Pancreas (tissue), 10 donors: ENCODE results near the gene VPS26A. TPM values are rescaled to one million over a fixed set of nuclear protein-coding genes. Genes with fewer than 3 reads are reported as not detected.

Experiments used
- ATAC-seq, 4 donors: fragments of 200-7000 bp; cut with Tn5 transposase; one replicate each; pipeline versions ENCODE4 v1.8.0 to v1.9.1; 2020; ENCODE audit warnings: mild to moderate bottlenecking in 4 of 4, moderate library complexity in 4 of 4
- DNase-seq, 6 donors: peaks; one replicate each; pipeline ENCODE4 v3.0.0-alpha.2; 2020
- FAIRE-seq: peaks from 2 replicates; lab custom pipeline; 2012; peaks lifted over from hg19 to GRCh38; lab: Jason Lieb, UNC
- H3K27ac ChIP-seq, 4 donors: fragments of 200-600 bp; sonication (generic); 1 replicate in 3 of 4; 2 replicates in 1 of 4; pipeline versions ENCODE4 v1.5.0 to v1.8.0; 2020
- H3K27me3 ChIP-seq, 4 donors: fragments of 200-600 bp; one replicate each; pipeline ENCODE4 v1.8.0; 2021
- H3K36me3 ChIP-seq, 3 donors: fragments of 200-600 bp; sonication (generic) in 1 of 3; one replicate each; pipeline versions ENCODE4 v1.5.0 to v1.8.0; 2020 to 2021
- H3K4me1 ChIP-seq, 3 donors: fragments of 200-600 bp; one replicate each; pipeline ENCODE4 v1.8.0; 2021
- H3K4me3 ChIP-seq, 4 donors: fragments of 200-600 bp; sonication (generic) in 2 of 4; one replicate each; pipeline versions ENCODE4 v1.5.0 to v1.8.0; 2020 to 2021
- H3K9me3 ChIP-seq, 4 donors: fragments of 200-600 bp; one replicate each; pipeline ENCODE4 v1.8.0; 2021
- WGBS, 2 donors: extraction: QIAGEN DNeasy Blood & Tissue Kit; methylation state at CpG; one replicate each; pipeline ENCODE4 v1.1.7; 2013; 5-methylcytosine and 5-hydroxymethylcytosine counted together
- intact Hi-C, 3 donors: fragments of 100-400 bp; cut with DNase I; formaldehyde crosslinking; loops; one replicate each; pipeline versions ENCODE4 v1.11.1 to v1.14.2; 2022
- polyA plus RNA-seq, 2 donors: library from polyadenylated mRNA; stranded (reverse); fragments of 200-250 nt; gene quantifications; one replicate each; pipeline ENCODE4 v1.2.3, GENCODE V29; 2013
- total RNA-seq, 6 donors: library from RNA; stranded (reverse); fragmentation: NEBNext Ultra II Directional in 4 of 6; extraction: Animal tissue kit (Norgen Biotek cat#: 25700) in 4 of 6; gene quantifications; one replicate each; pipeline versions ENCODE4 v1.2.1 to v1.2.4, GENCODE V29; 2021 to 2023
- TF ChIP-seq, protein P1 (sequence below), 4 donors: fragments of 200-600 bp; sonication (generic) in 3 of 4; IDR thresholded peaks; one replicate each; pipeline versions ENCODE4 v1.5.0 to v1.8.0; 2021; ENCODE audit warnings: antibody characterized with exemption in 4 of 4
- donor health status: healthy with polysubstance abuse.
- donor health status: DM: no; HTN: no; CAD: no; lungs with moderate emphysema.
- donor health status: DM: no; HTN: no; CAD: no.
- donor health status: control.
- donor health status: control.
- donor health status: Bipolar disorder and iron deficiency.
- donor health status: DM: yes; HTN: yes; CAD: no.
- donor health status: DM: no; HTN: no; CAD: no.
- donor health status: DM: no; HTN: no; CAD: no.
- donor health status: DM: yes; HTN: yes; CAD: no.

The VPS26A gene
- total and polyA plus RNA-seq, 8 donors = 7.0 to 26.1 (median 16.4) TPM

DNA sequence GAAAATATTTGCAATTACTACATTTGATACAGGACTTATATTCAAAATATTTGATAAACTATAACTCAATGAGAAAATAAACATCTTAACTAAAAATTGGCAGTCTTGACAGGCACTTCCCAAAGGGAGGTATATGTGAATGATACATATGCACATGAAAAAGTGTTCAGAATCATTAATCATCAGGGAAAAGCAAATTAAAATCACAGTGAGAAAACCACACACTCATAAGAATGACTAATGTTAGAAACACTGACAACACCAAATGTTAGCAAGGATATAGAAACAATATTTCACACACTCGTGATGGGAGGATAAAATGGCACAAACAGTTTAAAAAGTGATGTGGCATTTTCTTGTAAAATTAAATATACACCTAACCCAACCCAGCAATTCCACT, 4.1 kb upstream of the VPS26A start:
- Histone ChIP-seq H3K4me1 (peaks cover 0 to 4% (median 0%) of the 10 kb centered on the region in 3 donors), H3K36me3 (no peaks in the 10 kb centered on the region), H3K9me3 (no peaks in the 10 kb centered on the region), H3K4me3 (no peak overlapping the region), H3K27me3 (no peaks in the 10 kb centered on the region), H3K27ac (no peak overlapping the region)
- FAIRE-seq = no peak
- no peak for DNase-seq
- 64 to 68% methylated on average over 1 of the region's 1 CpG for WGBS, 2 donors
- intact Hi-C loops = no loop called here
- ATAC-seq = no peak
- TF ChIP-seq, protein P1, sequence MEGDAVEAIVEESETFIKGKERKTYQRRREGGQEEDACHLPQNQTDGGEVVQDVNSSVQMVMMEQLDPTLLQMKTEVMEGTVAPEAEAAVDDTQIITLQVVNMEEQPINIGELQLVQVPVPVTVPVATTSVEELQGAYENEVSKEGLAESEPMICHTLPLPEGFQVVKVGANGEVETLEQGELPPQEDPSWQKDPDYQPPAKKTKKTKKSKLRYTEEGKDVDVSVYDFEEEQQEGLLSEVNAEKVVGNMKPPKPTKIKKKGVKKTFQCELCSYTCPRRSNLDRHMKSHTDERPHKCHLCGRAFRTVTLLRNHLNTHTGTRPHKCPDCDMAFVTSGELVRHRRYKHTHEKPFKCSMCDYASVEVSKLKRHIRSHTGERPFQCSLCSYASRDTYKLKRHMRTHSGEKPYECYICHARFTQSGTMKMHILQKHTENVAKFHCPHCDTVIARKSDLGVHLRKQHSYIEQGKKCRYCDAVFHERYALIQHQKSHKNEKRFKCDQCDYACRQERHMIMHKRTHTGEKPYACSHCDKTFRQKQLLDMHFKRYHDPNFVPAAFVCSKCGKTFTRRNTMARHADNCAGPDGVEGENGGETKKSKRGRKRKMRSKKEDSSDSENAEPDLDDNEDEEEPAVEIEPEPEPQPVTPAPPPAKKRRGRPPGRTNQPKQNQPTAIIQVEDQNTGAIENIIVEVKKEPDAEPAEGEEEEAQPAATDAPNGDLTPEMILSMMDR (IDR thresholded peaks at IDR 0.05) = no peak

DNA sequence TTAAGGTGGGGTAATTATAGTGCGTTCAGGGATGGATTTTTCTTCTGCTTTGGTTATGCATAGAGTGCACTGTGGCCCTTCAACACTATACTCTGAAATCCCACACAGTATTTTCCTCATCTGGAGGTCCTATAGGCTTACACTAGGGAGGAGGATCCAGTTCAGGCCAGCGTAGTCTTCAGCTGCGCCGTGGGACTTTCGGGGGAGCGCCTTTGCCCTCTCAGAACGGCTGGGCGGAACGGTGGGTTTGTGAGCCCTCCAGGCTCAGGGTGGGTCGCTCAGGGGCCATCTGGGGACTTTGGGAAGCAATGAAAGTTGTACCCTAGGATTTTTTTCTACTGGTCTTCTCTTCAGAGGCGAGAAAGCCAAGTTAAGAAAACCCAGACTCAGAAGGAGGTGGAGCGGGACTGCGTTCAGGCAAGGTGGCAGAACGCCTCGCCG, 652 bp upstream of the VPS26A start:
- H3K36me3 ChIP-seq = no peaks in the 10 kb centered on the region
- H3K4me1 ChIP-seq = peaks cover 0 to 16% (median 9%) of the 10 kb centered on the region in 3 donors
- no peaks in the 10 kb centered on the region for H3K27me3 ChIP-seq
- peak overlapping the region; percentile 5 to 95 (median 76) for H3K4me3 ChIP-seq
- FAIRE-seq = no peak
- intact Hi-C loops = no loop called here
- H3K9me3 ChIP-seq = no peaks in the 10 kb centered on the region
- peak in 1 of 6 donors; percentile 75 for DNase-seq
- TF ChIP-seq, protein P1 (IDR thresholded peaks at IDR 0.05) = no peak
- 0 to 1% methylated on average over 16 of the region's 16 CpGs for WGBS, 2 donors
- H3K27ac ChIP-seq = peak overlapping the region; percentile 93 to 99 (median 96)
- ATAC-seq = peak; percentile 46 to 66 (median 60)

DNA sequence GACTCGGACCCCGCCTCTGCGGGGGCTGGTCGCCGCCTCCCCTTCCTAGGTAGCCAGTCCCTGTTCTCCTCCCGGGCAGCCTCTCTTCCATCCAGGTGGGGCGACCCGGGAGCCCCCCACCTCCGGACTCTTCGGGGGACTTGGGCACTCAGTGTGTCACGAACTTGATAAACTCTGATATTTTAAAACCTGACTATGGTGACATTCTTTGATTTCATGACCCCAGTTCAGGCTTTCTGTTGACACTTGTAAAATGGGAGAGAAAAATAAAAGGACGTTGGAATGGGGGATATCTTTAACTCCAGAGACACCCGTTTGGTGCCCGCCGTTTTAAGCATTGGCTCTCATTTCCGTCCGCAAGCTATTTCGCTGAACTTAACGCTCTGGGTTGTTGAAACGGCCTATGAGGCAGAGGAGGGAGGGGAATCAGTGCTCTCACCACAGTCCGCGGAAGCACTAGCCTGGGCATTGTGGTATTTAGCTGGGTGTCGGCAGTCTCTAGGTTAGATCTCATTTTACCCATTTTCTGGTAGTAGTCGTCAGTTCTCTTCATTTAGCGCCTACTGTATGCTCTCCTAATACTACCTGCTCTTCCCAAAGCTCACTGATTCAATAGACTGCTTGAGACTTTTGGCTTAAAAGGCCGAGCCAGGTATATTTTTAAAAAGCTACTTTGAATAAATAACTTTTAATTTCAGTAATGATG, 738 bp downstream of the VPS26A start:
- peaks cover 0 to 16% (median 9%) of the 10 kb centered on the region in 3 donors for H3K4me1 ChIP-seq
- intact Hi-C loops = no loop called here

DNA sequence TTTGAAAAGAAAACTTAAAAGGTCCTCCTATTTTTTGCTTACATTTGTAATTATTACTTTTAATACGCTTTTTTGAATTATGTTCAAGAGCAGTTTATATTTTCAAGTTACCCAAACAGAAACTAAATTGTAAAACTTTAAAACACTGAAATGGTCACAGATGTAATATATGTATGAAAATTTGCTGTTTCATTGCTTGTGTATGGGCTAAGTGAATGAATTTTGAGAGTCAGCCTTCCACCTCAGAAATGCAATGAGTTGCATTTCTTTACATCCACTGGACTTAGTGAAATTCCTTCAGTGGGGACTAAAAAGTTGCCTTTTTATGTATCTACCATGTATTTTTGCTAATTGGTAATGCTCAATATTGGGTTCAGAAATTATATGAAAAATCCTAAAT, 1.6 kb downstream of the VPS26A start:
- ATAC-seq = no peak
- H3K4me3 ChIP-seq = peak overlapping the region in 1 of 4 donors; percentile 60
- no peaks in the 10 kb centered on the region for H3K27me3 ChIP-seq
- no peaks in the 10 kb centered on the region for H3K9me3 ChIP-seq
- H3K27ac ChIP-seq = no peak overlapping the region
- H3K36me3 ChIP-seq = no peaks in the 10 kb centered on the region
- intact Hi-C loops = no loop called here
- TF ChIP-seq, protein P1 (IDR thresholded peaks at IDR 0.05) = no peak
- WGBS, 2 donors = 23 to 36% methylated on average over 1 of the region's 1 CpG
- no peak for DNase-seq
- FAIRE-seq = no peak
- peaks cover 0 to 18% (median 9%) of the 10 kb centered on the region in 3 donors for H3K4me1 ChIP-seq

More for the DNA sequence above, 738 bp downstream of the VPS26A start:
- Histone ChIP-seq H3K36me3 (no peaks in the 10 kb centered on the region), H3K27ac (peak overlapping the region; percentile 93 to 99 (median 96)), H3K9me3 (no peaks in the 10 kb centered on the region), H3K27me3 (no peaks in the 10 kb centered on the region), H3K4me3 (peak overlapping the region; percentile 60 to 95 (median 88))
- ATAC-seq (peak; percentile 13 to 33 (median 25)), DNase-seq (peak in 3 of 6 donors; percentile 26 to 54 (median 38)), FAIRE-seq (no peak)
- 0% methylated on average over 26 of the region's 26 CpGs for WGBS, 2 donors
- TF ChIP-seq, protein P1 (IDR thresholded peaks at IDR 0.05) = no peak

DNA sequence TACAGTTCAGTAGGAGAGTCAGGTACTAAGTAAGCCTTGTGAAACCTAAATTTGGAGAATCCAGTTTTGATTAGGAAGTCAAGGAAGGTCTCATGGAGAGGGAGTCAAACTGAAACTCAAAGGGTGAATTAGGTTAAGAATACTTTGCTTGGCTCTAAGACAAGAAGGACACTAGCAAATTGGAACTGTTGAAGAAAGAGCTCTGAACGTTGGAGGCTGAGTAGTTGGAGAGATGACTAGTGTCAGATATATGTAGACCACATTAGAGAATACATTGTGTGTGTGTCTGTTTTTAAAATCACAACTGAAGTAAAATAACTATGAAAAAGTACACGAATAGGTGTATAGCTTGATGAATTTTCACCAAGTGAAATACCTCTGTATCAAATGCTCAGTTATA, 6.3 kb downstream of the VPS26A start:
- no peak for DNase-seq
- Histone ChIP-seq H3K4me1 (peaks cover 0 to 10% (median 8%) of the 10 kb centered on the region in 3 donors), H3K4me3 (no peak overlapping the region), H3K27me3 (no peaks in the 10 kb centered on the region), H3K36me3 (no peaks in the 10 kb centered on the region), H3K27ac (no peak overlapping the region), H3K9me3 (no peaks in the 10 kb centered on the region)
- no peak for ATAC-seq
- 37 to 41% methylated on average over 2 of the region's 2 CpGs for WGBS, 2 donors
- no peak for FAIRE-seq
- TF ChIP-seq, protein P1 (IDR thresholded peaks at IDR 0.05) = no peak
- intact Hi-C loops = no loop called here
